Measurements from ENCODE around the gene NUBP1.
"Not testable (repeated sequence)": the region's sequence is repeated elsewhere in the genome, so short reads cannot be mapped to it uniquely, and the experiment has no call there.

DNA sequence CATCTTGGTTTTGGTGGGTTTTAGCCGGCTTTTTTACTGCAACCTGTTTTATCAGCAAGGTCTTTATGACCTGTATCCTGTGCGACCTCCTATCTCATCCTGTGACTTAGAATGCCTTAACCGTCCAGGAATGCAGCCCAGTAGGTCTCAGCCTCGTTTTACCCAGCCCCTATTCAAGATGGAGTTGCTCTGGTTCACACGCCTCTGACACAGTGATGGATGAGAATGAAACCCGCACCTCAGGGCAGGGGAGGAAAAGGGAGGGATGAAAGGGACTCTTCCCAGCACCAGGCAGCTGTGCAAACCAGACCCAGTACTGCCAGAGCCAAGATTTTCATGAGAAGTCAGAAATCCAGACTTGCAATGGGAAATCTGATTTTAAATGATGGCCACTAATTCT, 33.3 kb downstream of the NUBP1 start:
- TF ChIP-seq, protein P1, sequence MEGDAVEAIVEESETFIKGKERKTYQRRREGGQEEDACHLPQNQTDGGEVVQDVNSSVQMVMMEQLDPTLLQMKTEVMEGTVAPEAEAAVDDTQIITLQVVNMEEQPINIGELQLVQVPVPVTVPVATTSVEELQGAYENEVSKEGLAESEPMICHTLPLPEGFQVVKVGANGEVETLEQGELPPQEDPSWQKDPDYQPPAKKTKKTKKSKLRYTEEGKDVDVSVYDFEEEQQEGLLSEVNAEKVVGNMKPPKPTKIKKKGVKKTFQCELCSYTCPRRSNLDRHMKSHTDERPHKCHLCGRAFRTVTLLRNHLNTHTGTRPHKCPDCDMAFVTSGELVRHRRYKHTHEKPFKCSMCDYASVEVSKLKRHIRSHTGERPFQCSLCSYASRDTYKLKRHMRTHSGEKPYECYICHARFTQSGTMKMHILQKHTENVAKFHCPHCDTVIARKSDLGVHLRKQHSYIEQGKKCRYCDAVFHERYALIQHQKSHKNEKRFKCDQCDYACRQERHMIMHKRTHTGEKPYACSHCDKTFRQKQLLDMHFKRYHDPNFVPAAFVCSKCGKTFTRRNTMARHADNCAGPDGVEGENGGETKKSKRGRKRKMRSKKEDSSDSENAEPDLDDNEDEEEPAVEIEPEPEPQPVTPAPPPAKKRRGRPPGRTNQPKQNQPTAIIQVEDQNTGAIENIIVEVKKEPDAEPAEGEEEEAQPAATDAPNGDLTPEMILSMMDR (IDR thresholded peaks at IDR 0.05; ENCODE audit: insufficient read depth, low read length, poor library complexity, severe bottlenecking), result not testable (repeated sequence)
- not testable (repeated sequence) for TF ChIP-seq EZH2phosphoT487 (conservative IDR thresholded peaks at IDR 0.05; ENCODE audit: low read length)
